Measurements from ENCODE around the gene PLEKHA8. TPM values are rescaled to one million over a fixed set of nuclear protein-coding genes. Genes with fewer than 3 reads are reported as not detected.

Gene PLEKHA8
- total and polyA plus RNA-seq, 10 donors, result 1.4 to 13.6 (median 8.4) TPM

DNA sequence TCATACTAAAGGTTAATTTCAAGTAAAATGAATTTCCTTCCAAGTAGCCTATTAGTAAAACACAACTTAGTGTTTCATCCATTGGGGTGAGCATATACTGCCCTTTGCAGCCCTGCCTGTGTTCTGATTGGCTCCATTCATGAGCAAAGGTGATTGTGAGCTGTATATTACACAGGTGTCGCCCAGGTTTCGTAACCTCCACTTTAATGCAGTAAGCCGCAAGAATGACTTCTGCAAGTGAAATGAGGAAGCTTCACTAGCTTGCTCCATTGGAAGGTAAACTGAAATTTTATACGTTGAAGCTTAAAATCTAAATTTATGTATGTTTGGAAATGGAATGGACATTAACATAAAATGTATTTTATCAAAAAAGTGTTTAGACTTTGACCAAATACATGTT is 131.0 kb downstream of the PLEKHA8 start:
- 37 to 59% (median 40%) methylated on average over 4 of the region's 4 CpGs for WGBS, 5 donors
- TF ChIP-seq POLR2A (IDR thresholded peaks at IDR 0.05) (no peak), POLR2AphosphoS5 (IDR thresholded peaks at IDR 0.05) (no peak), CTCF (IDR thresholded peaks at IDR 0.05 in 8 of 11, conservative IDR thresholded peaks at IDR 0.05 in 3 of 11) (no peak)
- Histone ChIP-seq H3K36me3 (peaks cover 0 to 4% (median 0%) of the 10 kb centered on the region in 6 donors), H3K4me1 (peaks cover 15 to 67% (median 45%) of the 10 kb centered on the region in 6 donors), H3K27me3 (replicated peaks in 1 of 7) (no peaks in the 10 kb centered on the region), H3K9me3 (no peaks in the 10 kb centered on the region), H3K4me3 (peak overlapping the region in 1 of 8 donors; percentile 38), H3K27ac (peak overlapping the region in 6 of 8 donors; percentile 8 to 71 (median 59))
- intact Hi-C loops (cut with DNase I; ENCODE audit: low total_unique reads), result no loop called here
- no peak for DNase-seq

DNA sequence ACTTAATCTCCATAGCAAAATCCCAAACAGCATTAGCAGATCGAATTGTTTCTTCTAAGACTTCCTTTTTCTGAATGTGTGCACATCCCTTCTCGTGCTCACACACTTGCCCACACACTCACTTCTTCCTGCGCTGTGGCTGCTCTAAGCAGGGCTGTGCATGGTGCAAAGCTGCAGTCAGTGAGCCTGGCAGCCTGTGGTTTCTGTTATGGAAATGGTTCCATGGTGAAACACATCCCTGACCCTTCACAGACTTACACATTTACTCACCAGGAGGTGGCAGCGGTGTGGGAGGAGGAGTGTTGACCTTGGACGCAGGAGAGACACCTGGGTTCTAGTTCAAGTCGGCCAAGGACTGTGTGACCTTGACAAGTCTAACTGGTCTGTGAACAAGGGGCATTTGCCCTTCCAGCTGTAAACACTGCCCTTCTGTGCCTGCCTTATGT is 131.5 kb downstream of the PLEKHA8 start:
- Histone ChIP-seq H3K27ac (peak overlapping the region in 6 of 8 donors; percentile 8 to 71 (median 59)), H3K4me3 (peak overlapping the region in 1 of 8 donors; percentile 38), H3K27me3 (replicated peaks in 1 of 7) (no peaks in the 10 kb centered on the region), H3K9me3 (no peaks in the 10 kb centered on the region), H3K36me3 (peaks cover 0 to 4% (median 0%) of the 10 kb centered on the region in 6 donors), H3K4me1 (peaks cover 18 to 73% (median 50%) of the 10 kb centered on the region in 6 donors)
- intact Hi-C loops (cut with DNase I; ENCODE audit: low total_unique reads), result loop anchor here (10.0 kb wide), 4 partner anchors 115 to 575 kb away; no protein-coding TSS in a partner anchor
- 15 to 33% (median 17%) methylated on average over 6 of the region's 6 CpGs for WGBS, 5 donors
- DNase-seq, result peak; percentile 80
- TF ChIP-seq POLR2AphosphoS5 (IDR thresholded peaks at IDR 0.05), result peak in 1 of 3 donors; percentile 35
- peak in 1 of 11 experiments; percentile 9 for TF ChIP-seq CTCF (IDR thresholded peaks at IDR 0.05 in 8 of 11, conservative IDR thresholded peaks at IDR 0.05 in 3 of 11)
- TF ChIP-seq POLR2A (IDR thresholded peaks at IDR 0.05), result no peak

- no peak for DNase-seq
- TF ChIP-seq POLR2A (IDR thresholded peaks at IDR 0.05) (no peak), CTCF (IDR thresholded peaks at IDR 0.05 in 8 of 11, conservative IDR thresholded peaks at IDR 0.05 in 3 of 11) (no peak), POLR2AphosphoS5 (IDR thresholded peaks at IDR 0.05) (no peak)
- peak overlapping the region in 6 of 8 donors; percentile 8 to 71 (median 59) for H3K27ac ChIP-seq
These were observed 132.1 kb downstream of the PLEKHA8 start for GRCh38 chr7:30160329-30160728.

GRCh38 chr7:30162133-30162532 is 133.9 kb downstream of the PLEKHA8 start:
- H3K27me3 ChIP-seq (replicated peaks in 1 of 7), result no peaks in the 10 kb centered on the region
- no peak for DNase-seq
- peaks cover 18 to 81% (median 55%) of the 10 kb centered on the region in 6 donors for H3K4me1 ChIP-seq
- H3K4me3 ChIP-seq, result no peak overlapping the region
- 31 to 46% (median 44%) methylated on average over 3 of the region's 3 CpGs for WGBS, 5 donors
- no peak for TF ChIP-seq POLR2A (IDR thresholded peaks at IDR 0.05)
- no peak for TF ChIP-seq POLR2AphosphoS5 (IDR thresholded peaks at IDR 0.05)
- no peak for TF ChIP-seq CTCF (IDR thresholded peaks at IDR 0.05 in 8 of 11, conservative IDR thresholded peaks at IDR 0.05 in 3 of 11)
- peak overlapping the region in 6 of 8 donors; percentile 51 to 75 (median 65) for H3K27ac ChIP-seq
- peaks cover 0 to 4% (median 0%) of the 10 kb centered on the region in 6 donors for H3K36me3 ChIP-seq
- intact Hi-C loops (cut with DNase I; ENCODE audit: low total_unique reads), result loop anchor here (10.0 kb wide), 4 partner anchors 113 to 573 kb away; no protein-coding TSS in a partner anchor
- H3K9me3 ChIP-seq, result no peaks in the 10 kb centered on the region

More at GRCh38 chr7:30160329-30160728, 132.1 kb downstream of the PLEKHA8 start:
- Histone ChIP-seq H3K27me3 (replicated peaks in 1 of 7) (no peaks in the 10 kb centered on the region), H3K4me1 (peaks cover 18 to 79% (median 55%) of the 10 kb centered on the region in 6 donors), H3K9me3 (no peaks in the 10 kb centered on the region), H3K36me3 (peaks cover 0 to 4% (median 0%) of the 10 kb centered on the region in 6 donors), H3K4me3 (peak overlapping the region in 1 of 8 donors; percentile 38)
- intact Hi-C loops (cut with DNase I; ENCODE audit: low total_unique reads), result loop anchor here (10.0 kb wide), 4 partner anchors 114 to 574 kb away; no protein-coding TSS in a partner anchor
- 68 to 88% (median 82%) methylated on average over 2 of the region's 2 CpGs for WGBS, 5 donors
